GM06990 (cell line): ENCODE data around the gene NLGN3.

Experiments used
- DNase-seq: peaks from one replicate; pipeline ENCODE4 v3.0.0-alpha.2; 2011; ENCODE audit not compliant: insufficient read length; ENCODE audit errors: extremely low read depth
- H3K27me3 ChIP-seq: replicated peaks from 2 replicates; pipeline ENCODE4 v1.6.0; 2011; ENCODE audit warnings: low read length; ENCODE audit not compliant: control insufficient read depth, insufficient read depth
- H3K36me3 ChIP-seq: 2 replicates; pipeline ENCODE4 v1.5.1; 2011; ENCODE audit warnings: low read length; ENCODE audit not compliant: control insufficient read depth, insufficient read depth
- H3K4me3 ChIP-seq: replicated peaks from 2 replicates; pipeline ENCODE4 v1.5.1; 2011; ENCODE audit warnings: low read depth, mild to moderate bottlenecking, control low read depth, low read length
- CTCF ChIP-seq: IDR thresholded peaks from 2 replicates; pipeline ENCODE4 v1.5.1; 2011; ENCODE audit warnings: low read length, control low read depth, mild to moderate bottlenecking, inconsistent platforms; ENCODE audit not compliant: insufficient read depth, poor library complexity, severe bottlenecking

The NLGN3 gene

GRCh38 chrX:71184803-71185495 lies 40.3 kb downstream of the NLGN3 start:
- Histone ChIP-seq H3K4me3 (no peak overlapping the region), H3K36me3 (no peaks in the 10 kb centered on the region; the same call in 1 of the 2 replicates), H3K27me3 (no peaks in the 10 kb centered on the region)
- no peak for DNase-seq
- no peak for TF ChIP-seq CTCF

GRCh38 chrX:71191248-71191647 lies 46.6 kb downstream of the NLGN3 start:
- H3K27me3 ChIP-seq = no peaks in the 10 kb centered on the region

GRCh38 chrX:71195964-71196649 lies 51.5 kb downstream of the NLGN3 start:
- H3K36me3 ChIP-seq = no peaks in the 10 kb centered on the region
- TF ChIP-seq CTCF = no peak
- DNase-seq = no peak
- no peaks in the 10 kb centered on the region for H3K27me3 ChIP-seq
- peak overlapping the region; percentile 63 for H3K4me3 ChIP-seq

More at GRCh38 chrX:71191248-71191647, 46.6 kb downstream of the NLGN3 start:
- no peak overlapping the region for H3K4me3 ChIP-seq
- H3K36me3 ChIP-seq = no peaks in the 10 kb centered on the region
- DNase-seq = no peak
- TF ChIP-seq CTCF = no peak

GRCh38 chrX:71198066-71198465 lies 53.4 kb downstream of the NLGN3 start:
- H3K36me3 ChIP-seq = no peaks in the 10 kb centered on the region
- H3K4me3 ChIP-seq = peak overlapping the region; percentile 63
- no peaks in the 10 kb centered on the region for H3K27me3 ChIP-seq
- peak; percentile 30 for DNase-seq
- no peak for TF ChIP-seq CTCF

- TF ChIP-seq CTCF = no peak
- Histone ChIP-seq H3K36me3 (no peaks in the 10 kb centered on the region), H3K4me3 (no peak overlapping the region), H3K27me3 (no peaks in the 10 kb centered on the region)
- no peak for DNase-seq
Observed at GRCh38 chrX:71199252-71200008, 54.8 kb downstream of the NLGN3 start.
